Activated CD4-positive, alpha-beta T cell treated with anti-CD3 and anti-CD28 coated beads for 48 hours (primary cell): Measurements from ENCODE around the gene USP3.
"Not testable (repeated sequence)": the region's sequence is repeated elsewhere in the genome, so short reads cannot be mapped to it uniquely, and the experiment has no call there.

Experiments
- DNase-seq: peaks from one replicate; pipeline ENCODE4 v3.0.0-alpha.2; 2020

The USP3 gene

DNA sequence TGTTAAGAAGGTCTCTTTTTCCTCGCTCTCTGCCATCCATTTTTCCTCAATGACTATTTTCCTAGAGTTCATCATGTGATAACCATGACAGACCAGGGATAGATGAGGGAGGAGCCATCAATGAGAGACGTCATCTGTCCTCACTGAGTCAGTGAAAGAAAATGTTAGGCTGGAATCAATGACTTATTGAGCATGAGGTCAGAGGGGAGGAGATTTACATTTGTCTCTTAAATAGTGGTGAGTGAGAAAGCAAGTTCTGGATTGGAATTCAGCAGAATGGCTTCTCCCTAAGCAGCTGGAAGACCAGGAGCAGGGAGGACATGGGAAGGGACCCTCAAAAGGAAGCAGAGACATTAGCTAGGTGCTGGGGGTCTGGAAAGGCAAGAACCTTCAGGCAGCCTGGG, 28.2 kb upstream of the USP3 start:
- no peak for DNase-seq

DNA sequence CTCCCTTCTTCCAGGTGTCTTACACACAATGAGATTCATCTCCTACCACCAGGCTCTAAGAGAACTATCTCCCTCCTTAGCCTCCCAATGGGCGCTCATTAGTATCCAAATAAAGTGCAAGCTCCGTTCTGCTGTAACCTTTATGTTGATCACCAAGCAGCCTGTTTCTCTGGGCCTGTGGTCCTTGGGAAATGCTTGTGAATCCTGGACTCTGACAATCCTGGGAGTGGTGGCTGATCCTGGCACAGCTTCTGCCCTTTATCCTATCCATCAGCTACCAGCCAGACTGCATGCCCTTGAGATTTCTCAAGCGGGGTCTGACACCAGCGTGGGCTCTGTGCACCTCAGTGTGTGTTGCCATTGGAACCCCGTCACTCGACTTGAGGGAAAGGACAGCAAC, 26.1 kb upstream of the USP3 start:
- no peak for DNase-seq

DNA sequence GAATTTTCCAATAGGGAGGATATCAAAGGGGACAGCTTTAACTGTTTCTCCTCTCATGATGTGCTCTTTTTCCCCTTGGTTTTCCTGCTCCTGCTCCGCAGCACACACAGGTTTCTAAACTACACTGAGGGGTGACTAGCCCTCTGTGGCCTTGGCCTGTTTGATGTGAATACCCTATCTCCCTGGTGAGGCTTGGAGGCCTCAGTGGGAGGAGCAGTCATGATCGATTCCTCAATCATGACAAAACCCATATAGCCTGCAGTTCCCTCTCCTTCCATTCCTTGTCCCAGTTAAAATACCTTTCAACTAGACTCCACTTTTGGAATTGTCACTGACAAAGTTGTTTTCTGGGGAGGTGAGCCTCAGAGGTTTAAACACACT, 24.0 kb upstream of the USP3 start:
- no peak for DNase-seq

DNA sequence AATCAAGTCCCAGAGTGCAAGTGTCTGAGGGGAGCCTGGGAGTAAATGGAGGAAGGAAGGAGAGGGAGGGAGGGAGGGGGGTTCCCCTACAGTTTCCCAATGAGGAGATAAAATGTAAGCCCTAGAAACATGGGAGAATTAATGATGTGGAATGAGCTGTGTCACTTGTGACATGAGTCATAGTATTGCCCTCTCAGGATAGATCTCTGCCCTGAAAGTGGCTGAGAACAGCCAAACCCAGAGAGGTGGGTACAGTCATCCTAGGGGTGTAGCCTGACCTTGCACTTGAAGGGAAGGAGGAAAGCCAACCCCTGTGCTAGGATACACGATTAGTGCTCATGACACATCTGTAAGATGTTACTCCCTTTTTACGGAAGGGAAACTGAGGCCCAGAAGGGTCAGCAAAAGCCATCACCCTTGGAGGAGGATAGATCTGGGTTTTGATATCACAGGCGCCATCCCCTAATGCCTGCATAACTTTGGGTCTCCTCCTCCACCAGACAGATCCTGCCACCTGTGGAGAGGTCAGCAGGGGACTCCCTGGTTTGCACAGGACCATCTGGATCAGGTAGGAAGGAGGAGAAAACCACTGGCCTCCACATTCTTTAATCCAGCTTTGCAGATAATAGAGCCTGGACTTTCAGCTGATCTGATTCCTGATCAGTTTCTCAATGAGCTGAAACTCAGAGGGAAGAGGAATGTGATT, 23.1 kb upstream of the USP3 start:
- DNase-seq = peak; percentile 61

DNA sequence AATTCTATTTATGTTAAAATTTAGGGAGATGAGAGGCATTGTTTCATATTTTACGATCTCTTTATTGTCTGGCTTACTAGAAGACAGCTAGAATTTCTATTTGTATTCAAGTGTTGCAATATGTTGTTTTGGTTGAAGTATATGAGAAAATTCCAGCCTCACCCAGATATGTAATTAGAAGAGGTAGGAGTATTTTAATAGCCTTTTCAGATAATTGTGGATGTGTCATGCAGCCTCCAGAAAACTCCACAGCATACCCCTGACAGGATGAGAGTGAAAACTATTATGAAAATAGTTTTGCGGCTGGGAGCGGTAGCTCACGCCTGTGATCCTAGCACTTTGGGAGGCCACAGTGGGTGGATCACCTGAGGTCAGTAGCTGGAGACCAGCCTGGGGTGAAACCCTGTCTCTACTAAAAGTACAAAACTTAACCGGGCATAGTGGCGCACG, 21.5 kb upstream of the USP3 start:
- DNase-seq = no peak

DNA sequence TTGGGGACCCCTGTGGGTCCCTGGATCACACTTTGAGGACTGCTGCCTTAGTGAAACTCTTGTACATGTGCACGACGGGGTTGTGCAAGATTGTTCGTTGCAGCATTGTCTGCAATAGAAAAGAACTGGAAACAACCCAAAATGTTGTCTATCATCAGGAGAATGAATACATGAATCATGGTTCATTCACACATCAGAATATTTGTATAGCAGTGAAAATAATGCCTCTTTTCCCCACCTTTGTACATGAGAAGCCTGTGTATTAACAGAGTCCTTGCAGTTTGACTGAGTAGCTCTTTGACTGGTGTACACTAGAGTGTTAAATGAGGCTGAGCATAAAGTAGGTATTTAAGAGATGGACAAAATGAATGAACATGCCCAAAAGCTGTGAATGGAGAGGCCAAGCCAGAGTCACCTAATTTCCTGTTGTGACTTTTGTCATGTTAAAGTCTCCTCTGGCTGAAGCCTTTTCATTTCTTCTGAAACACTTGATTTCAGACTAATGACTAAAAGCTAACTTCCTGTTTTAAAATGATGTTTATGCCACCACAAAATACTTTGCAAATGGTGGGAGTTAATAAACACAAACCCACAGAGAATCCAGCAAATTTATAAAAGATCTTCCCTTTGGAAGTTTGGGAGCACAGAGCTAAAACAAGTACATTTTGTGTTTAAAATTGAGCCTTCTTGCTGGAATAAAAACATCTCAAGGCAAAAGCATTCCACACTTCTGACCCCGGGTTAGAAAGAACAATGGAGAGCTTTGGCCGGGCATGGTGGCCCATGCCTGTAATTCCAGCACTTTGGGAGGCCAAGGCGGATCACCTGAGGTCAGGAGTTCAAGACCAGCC, 20.6 kb upstream of the USP3 start:
- no peak for DNase-seq

DNA sequence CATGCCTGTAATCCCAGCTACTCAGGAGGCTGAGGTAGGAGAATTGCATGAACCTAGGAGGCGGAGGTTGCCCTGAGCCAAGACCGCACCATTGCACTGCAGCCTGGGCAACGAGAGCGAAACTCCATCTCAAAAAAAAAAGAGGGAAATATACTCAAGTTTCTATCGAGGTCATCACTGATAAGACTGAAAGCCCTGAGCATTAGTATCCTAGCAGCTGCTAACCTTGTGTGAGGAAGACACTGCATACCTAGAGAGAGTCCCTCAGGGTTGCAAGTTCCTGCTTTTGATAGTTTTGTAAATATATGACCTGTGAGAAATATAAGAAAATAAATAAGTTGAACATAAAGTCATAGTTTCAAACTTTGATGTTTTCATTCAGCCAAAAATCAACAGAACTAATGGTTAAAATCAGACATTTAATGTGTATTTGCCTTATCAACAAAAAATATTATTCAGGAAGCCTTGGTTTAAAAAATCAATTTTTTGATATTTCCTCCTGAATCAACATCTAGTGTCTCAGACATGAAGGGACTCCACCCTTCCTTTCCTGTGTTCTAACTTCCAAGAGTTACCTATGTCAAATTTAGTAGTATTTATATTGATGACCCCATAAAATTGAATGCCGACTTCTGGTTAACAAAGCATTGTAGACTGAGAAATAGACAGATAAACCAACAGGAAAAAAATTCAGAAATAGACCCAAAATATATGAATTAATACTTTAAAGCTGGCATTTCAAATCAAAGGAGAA, 19.8 kb upstream of the USP3 start:
- DNase-seq = no peak

DNA sequence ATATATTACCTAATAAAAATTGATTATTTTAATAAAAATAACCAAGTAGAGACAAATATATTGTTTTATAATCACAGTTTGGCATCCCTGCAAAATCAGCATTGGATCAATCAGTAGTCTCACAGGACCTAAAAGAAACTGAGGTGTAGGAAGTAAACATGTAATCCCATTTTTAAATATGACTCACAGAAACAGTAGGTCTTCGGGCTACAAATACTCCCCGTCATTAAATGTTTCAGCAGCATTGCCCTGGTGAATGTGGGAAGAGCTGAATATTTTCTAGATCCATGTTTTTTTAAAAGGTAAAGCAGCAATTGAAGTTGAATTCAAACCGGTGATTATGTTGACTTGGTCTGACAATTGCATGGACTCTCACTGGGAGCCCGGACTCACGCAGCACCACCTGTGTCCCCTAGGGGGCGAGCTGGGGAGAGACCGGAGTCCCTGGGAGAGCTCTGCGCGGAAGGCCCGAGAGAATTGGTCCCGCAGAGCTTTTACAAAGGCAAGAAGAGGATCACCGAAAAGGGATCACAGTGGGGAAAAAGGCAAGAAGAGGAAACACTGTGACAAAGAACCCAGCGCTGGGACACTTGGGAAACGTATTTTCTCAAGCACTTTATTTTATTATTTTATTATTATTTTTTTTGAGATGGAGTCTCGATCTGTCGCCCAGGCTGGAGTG, 17.2 kb upstream of the USP3 start:
- peak; percentile 94 for DNase-seq

DNA sequence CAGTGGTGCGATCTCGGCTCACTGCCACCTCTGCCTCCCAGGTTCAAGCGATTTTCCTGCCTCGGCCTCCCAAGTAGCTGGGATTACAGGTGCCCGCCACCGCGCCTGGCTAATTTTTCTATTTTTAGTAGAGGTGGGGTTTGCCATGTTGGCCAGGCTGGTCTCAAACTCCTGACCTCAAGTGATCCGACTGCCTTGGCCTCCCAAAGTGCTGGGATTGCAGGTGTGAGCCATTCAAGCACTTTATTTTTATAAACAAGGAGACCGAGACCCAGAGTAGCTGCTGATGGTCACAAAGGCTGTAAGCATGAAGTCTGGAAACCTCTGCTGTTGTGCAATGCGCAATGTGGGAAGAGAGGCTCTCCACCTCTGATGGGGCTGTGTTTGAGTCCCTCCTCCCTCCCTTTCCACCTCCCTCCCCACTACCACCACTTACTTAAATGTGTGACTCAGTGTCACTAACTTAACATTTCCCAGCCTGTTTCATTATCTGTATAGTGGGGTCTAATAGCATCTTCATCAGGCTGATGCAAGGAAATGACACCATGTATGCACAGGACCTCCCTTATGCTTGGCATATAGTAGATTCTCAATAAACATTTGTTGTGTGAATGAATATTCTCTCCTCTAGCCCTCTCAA, 16.5 kb upstream of the USP3 start:
- DNase-seq = not testable (repeated sequence)

DNA sequence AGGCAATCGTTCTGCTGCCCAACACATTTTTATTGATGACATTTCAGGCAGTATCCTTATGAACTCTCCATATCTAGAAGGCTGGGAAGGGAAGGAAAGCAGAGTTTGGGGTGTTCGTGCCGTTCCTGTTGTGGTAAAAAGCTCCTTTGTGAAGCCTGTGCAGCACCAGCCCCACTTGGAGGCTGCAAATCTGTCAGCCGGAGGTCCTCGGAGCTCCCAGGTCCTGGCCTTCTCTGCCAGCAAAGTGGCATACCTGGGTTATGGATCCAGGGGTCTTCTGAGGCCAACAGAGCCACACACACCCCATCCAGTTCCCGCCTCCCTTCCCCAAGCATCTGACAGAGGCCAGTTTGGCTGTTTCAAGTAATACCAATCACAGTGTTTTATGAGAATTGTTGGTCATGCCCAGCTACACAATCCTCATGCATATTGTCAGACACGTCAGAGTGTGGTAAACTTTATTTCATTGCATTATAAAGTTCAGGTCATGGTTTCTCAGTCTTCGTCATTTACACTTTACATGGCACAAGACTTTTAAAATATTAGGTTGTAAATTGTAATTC, 15.9 kb upstream of the USP3 start:
- DNase-seq = no peak

DNA sequence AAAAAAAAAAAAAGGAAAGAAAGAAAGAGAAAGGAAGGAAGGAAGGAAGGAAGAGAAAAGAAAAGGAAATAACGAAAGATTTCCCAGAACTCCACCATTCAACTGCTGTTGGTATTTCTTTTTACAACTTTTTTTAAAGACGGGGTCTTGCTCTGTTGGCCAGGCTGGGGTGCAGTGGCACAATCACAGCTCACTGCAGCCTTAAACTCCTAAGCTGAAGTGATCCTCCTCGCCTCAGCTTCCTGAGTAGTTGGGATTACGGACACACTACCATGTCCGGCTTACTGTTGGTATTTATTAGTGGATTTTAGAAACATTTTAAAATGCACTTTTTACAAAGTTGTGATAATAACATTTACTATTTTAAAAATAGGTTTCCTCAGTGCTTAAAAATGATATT, 15.0 kb upstream of the USP3 start:
- DNase-seq = no peak

DNA sequence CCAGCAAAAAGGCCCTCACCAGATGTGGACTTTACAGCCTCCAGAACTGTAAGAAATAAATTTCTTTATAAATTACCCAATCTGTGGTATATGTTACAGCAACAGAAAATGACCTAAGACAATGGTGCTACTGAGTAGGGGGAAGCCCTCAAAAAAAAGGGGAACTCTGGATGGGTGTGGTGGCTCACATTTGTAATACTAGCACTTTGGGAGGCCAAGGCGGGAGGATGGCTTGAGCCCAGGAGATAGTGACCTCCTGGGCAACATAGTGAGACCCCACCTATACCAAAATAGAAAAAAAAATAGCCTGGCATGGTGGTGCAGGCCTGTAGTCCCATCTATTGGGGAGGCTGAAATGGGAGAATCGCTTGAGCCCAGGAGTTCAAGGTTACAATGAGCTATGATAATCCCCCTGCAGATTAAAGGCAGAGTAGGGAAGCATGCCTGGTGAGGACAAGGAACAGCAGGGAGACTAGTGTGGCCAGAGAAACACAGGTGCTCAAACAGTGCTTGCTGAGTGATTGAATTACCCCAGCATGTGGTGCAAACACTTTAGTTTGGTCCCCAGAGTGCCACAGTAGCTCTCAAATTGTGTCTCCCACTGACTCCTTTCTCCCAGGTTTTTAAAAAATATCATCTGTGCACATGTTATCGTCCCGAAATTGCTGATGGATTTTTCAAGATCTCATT, 13.9 kb upstream of the USP3 start:
- no peak for DNase-seq

DNA sequence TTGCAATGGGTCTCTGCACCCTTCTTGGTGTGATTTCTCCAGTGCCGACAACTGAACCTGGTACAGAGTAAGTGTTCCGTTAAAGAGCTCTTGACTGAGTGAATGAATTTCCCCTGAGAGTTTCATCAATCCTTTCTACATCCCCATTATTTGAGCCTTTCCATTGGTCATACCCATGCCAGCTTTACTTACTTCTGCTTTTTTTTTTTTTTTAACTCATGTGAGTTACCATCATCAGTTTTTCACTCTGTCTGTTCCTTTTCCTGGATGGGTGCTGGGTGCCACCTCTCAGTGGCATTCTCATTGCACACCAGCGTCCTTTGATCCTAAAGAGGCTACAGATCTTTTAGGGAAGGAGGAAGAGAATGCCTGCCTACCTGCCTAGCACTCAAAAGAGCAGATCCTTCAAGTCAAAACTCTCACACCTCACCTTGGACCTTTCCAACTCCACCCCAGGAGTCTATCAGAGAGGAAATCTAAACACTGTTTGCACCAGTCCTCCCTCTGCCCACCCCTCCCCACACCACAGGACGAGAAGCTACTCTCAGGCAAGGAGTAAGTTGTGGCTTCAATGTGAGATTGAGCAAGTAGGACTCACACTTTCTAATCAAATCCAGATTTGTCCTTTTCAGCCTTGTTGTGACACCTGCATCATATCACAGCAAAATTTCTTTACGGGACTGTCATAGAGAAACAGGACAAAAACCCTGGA, 13.1 kb upstream of the USP3 start:
- no peak for DNase-seq

DNA sequence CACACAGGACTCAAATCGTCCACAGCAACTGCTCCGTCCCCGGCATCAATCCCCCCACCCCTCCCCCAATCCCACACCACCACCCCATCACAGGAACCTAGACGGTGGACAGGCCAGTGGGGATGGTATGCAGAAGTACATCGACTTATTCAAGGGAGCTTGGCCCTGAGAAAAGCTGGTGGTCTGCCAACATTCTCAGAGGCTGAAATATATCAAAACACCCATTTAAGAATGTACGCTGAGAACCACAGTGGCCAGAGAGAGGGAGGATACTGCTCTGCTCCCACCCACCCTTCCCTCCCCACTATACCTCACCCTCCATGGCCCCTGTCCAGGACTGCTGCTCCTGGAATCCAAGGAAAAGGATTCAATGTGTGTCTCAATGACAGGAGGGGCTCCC, 12.4 kb upstream of the USP3 start:
- no peak for DNase-seq

DNA sequence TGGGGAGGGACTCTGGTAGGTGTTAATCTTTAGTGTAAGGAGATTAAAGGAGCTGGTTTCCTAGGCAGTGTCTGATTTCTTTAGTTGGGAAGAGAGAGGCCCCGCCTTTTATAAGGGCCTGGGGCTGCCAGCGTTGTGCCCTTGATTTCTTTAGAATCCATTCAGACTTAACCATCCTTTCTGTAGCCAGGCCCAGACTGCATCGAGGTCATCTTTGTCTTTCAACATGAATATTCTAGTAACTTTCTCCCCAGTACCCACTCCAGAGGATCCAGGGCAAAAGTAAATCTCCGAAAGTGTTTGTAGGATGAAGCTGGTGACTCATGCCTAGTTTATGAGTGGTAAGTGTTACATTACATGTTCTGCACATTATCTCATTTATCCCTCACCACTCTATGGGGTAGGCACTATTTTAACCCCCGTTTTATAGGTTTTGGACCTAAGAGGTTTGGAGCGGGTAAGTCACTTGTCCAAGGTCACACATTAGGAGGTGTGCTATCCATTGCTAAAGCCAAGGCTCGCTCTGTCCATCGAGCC, 11.8 kb upstream of the USP3 start:
- no peak for DNase-seq

DNA sequence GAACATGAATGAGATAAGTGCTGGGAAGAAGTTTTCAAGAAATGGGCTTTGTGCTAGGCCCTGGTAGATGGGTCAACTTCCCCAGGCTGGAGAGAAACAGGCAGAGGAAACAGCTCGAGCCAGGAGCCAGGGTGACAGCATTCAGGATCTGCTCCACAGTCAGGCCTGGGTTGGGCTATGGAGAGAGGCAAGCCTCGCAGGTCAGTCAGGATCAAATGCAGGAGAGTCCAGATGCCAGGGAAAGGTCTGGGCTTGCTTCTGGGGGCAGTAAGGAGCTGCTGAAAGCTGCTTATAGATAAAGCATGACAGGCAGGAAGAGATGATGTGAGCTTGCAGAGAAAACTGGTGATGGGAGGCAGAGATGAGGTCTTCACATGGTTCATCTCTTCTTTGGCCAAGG, 11.0 kb upstream of the USP3 start:
- no peak for DNase-seq

DNA sequence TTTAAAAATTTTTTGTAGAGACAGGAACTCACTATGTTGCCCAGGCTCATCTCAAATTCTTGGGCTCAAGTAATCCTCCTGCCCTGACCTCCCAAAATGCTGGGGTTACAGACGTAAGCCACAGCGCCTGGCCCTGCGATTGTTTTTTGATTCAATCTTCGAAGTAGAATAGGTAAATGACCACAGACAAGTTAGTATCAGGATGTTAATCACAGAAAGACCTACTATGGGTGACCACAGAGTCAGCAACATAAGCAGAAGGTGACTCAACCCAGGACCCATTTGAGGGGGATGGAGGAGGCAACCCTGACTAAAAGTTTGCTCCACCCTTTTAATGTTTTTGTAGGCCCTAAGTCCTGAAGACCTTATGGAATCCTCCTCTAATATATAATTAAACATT, 10.0 kb upstream of the USP3 start:
- DNase-seq = no peak

DNA sequence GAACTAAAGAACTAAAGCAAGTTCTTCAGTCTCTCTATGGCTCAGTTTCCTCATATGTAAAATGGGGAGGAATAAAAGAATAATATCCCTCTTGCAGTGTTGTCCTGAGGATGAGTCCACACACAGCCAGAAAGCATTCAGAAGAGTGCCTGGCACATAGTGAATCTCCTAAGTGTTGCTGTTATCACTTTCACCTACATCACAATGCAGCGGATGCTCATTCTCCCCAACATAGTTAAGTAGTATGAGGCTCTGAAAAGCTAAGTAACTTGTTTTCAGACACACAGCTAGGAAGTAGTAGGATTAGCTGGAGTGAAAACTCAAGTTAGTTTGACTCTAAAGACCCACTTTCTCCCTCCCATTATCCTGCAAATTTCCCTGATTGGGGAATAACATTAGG, 9.1 kb upstream of the USP3 start:
- DNase-seq = no peak

DNA sequence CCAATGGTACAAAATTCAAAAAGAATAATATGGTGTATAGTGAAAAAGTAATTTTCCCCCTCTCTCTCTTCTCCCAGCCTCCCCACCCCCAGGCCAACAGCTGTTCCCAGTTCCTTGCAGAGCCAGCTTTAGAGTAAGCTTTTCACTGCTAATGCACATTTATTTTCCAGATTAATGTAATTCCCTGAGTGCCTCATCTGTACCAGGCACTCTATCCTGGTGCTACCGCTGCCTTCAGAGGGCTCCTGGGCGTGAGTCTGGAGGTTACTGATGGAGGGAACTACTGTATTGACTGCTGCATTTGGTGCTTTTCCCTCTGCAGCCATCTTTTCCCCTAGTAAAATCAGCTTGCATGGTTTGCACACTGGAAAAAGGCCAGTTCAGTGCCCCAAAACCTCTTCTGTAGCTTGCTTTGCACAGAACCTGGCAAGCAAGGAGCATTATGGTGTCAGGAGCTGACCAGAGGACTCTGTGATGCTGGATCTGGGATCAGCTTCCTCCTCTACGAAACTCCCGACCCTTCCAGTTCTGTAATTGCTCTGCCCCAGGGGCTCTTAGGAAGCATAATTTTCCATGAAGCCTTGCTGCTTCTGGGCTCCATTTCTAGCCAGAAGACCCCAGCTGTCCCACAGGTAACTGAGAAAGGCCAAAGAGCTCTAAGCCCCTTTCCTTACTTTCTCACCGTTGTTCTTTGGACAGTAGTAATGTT, 8.5 kb upstream of the USP3 start:
- DNase-seq = no peak
